22Rv1 (cell line): Measurements from ENCODE around the gene ZSWIM5.

ENCODE experiments used
- ZFX ChIP-seq: fragments of 450-650 bp; IDR thresholded peaks from 2 replicates; pipeline ENCODE4 v1.6.1; 2017; ENCODE audit warnings: antibody characterized with exemption, borderline replicate concordance
- TF ChIP-seq, protein P1 (sequence below): fragments of 450-650 bp; IDR thresholded peaks from 2 replicates; pipeline ENCODE4 v1.5.1; 2017; ENCODE audit warnings: mild to moderate bottlenecking

DNA sequence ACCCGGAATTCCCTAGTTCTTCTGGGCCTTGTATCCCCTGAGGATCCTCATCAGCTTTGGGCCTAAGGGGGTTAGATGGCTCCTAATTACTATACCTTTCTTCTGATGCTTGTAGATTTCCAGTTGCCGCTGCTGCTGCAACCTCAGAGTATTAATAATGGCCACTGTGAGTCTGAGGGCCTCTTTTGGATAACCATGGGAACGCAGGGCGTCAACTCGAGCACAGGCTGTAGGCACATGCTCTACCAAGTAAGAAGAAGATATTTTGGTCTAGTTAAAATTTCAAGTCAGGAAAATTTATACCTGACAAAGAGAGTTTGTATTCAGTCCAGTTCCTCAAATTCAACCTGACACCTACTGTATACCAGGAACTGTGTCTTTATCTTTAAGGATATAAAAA lies 166.1 kb downstream of the ZSWIM5 start:
- TF ChIP-seq, protein P1, sequence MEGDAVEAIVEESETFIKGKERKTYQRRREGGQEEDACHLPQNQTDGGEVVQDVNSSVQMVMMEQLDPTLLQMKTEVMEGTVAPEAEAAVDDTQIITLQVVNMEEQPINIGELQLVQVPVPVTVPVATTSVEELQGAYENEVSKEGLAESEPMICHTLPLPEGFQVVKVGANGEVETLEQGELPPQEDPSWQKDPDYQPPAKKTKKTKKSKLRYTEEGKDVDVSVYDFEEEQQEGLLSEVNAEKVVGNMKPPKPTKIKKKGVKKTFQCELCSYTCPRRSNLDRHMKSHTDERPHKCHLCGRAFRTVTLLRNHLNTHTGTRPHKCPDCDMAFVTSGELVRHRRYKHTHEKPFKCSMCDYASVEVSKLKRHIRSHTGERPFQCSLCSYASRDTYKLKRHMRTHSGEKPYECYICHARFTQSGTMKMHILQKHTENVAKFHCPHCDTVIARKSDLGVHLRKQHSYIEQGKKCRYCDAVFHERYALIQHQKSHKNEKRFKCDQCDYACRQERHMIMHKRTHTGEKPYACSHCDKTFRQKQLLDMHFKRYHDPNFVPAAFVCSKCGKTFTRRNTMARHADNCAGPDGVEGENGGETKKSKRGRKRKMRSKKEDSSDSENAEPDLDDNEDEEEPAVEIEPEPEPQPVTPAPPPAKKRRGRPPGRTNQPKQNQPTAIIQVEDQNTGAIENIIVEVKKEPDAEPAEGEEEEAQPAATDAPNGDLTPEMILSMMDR = no peak
- no peak for TF ChIP-seq ZFX
